ENCODE results near the gene ACSL1. TPM values are rescaled to one million over a fixed set of nuclear protein-coding genes. Genes with fewer than 3 reads are reported as not detected.

Gene ACSL1
- total and polyA plus RNA-seq, 2 of the 8 experiments (the other 6 are each of a cell fraction or from before 2014, with no cell fraction given): 2.3 to 8.7 TPM

DNA sequence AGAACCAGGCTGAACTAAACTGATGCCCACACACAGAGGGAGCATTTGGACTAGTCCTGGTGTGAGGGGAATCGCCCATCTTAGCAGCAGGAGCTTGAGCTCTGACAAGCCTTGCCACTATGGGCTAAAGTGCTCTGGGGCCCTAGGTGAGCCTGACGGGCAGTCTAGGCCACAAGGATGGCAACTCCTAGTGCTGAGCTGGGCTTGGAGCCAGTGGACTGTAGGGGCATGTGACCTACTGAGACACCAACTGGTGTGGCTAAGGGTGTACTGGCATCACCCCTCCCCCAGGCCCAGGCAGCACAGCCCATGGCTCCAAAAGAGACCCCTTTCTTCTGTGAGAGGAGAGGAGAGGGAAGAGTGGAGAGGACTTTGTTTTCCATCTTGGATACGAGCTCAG is 106.4 kb downstream of the ACSL1 start:
- Histone ChIP-seq H4K20me1 (replicated peaks in 1 of 2; ENCODE audit: control insufficient read depth in 1 of 2, insufficient read depth in 2 of 2, low read length in 2 of 2) (peaks cover 9 to 10% of the 10 kb centered on the region in 2 experiments), H3K79me2 (ENCODE audit: control insufficient read depth in 1 of 2, insufficient read depth in 2 of 2, low read length in 2 of 2) (peaks cover 0 to 71% of the 10 kb centered on the region in 2 experiments; a peak in 2 of 4 replicates)

More for the DNA sequence above, 106.4 kb downstream of the ACSL1 start:
- H2BK12ac ChIP-seq (ENCODE audit: low read depth, low read length): no peak overlapping the region
- H3K23me2 ChIP-seq (ENCODE audit: low read depth, low read length): no peaks in the 10 kb centered on the region
- no peak overlapping the region for H2AK5ac ChIP-seq (ENCODE audit: low read depth, low read length)
- ChIA-PET POLR2A (ENCODE audit: partially characterized antibody) (interaction anchor here (1.5 to 3.3 kb wide), 2 partner anchors 13 to 14 kb away, joined by 5 to 16 read pairs; partner anchors contain the start of gene CENPU), CTCF (ENCODE audit: partially characterized antibody) (interaction anchor here (1.0 to 1.2 kb wide), 2 partner anchors 9 to 159 kb away, joined by 3 to 4 read pairs; no protein-coding TSS in a partner anchor)
- H3K14ac ChIP-seq (ENCODE audit: insufficient read length): no peak overlapping the region
- no peaks in the 10 kb centered on the region; the same call in none of the 2 replicates for H3K79me1 ChIP-seq (ENCODE audit: low read depth, low read length)
- H3K27me3 ChIP-seq (replicated peaks in 1 of 4; ENCODE audit: control insufficient read depth in 3 of 4, extremely low read depth in 1 of 4, insufficient read depth in 3 of 4, low read length in 3 of 4): no peaks in the 10 kb centered on the region
- H4K91ac ChIP-seq (replicated peaks; ENCODE audit: insufficient read length, low read length): no peak overlapping the region
- no peak for TF ChIP-seq NRF1 (IDR thresholded peaks at IDR 0.05; ENCODE audit: low read depth, low read length)
- no peaks in the 10 kb centered on the region for H3K4me1 ChIP-seq (replicated peaks in 1 of 4; ENCODE audit: control insufficient read depth in 3 of 4, insufficient read depth in 4 of 4, low read length in 3 of 4)
- no peak overlapping the region for H3K27ac ChIP-seq (ENCODE audit: low read depth, low read length)
- DNase-seq (ENCODE audit: low read depth in 1 of 2, low spot score in 2 of 2): no peak
- H4K8ac ChIP-seq (ENCODE audit: extremely low read depth, insufficient read depth, low read length): no peak overlapping the region
- no peak overlapping the region for H2BK15ac ChIP-seq (ENCODE audit: low read length)
- H2BK5ac ChIP-seq (ENCODE audit: low read depth, low read length): no peak overlapping the region
- no peaks in the 10 kb centered on the region for H3K9me3 ChIP-seq (ENCODE audit: insufficient read depth in 2 of 2, low read depth in 1 of 2, low read length in 1 of 2)
- FAIRE-seq: no peak
- H2BK120ac ChIP-seq (replicated peaks; ENCODE audit: low read depth, low read length): no peak overlapping the region
- H2AFZ ChIP-seq (ENCODE audit: low read length): no peak overlapping the region
- no peak overlapping the region for H3K18ac ChIP-seq (ENCODE audit: extremely low read depth, low read length)
- H3K4me2 ChIP-seq (ENCODE audit: insufficient read depth in 1 of 2, low read depth in 2 of 2, low read length in 2 of 2): no peak overlapping the region
- H3K36me3 ChIP-seq (ENCODE audit: control insufficient read depth in 2 of 4, insufficient read depth in 4 of 4, low read length in 3 of 4): peaks cover 21 to 85% (median 50%) of the 10 kb centered on the region in 4 experiments
- no peak overlapping the region for H3K56ac ChIP-seq (replicated peaks; ENCODE audit: insufficient read length, low read depth, low read length)
- H3K4me3 ChIP-seq (ENCODE audit: extremely low read depth in 1 of 4, insufficient read depth in 2 of 4, low read depth in 3 of 4, low read length in 4 of 4): no peak overlapping the region
- H3K9ac ChIP-seq (replicated peaks in 1 of 4; ENCODE audit: extremely low read depth in 1 of 4, low read depth in 3 of 4, low read length in 3 of 4): no peak overlapping the region
- WGBS, 2 experiments (ENCODE audit: extremely low coverage in 1 of 2, insufficient coverage in 1 of 2, insufficient read length in 1 of 2, insufficient replicate concordance in 2 of 2, low coverage in 1 of 2, low lambda C conversion rate in 2 of 2, missing lambda C conversion rate in 1 of 2): 94% methylated on average over 3 of the region's 3 CpGs; no CpG with 5 or more reads in 1 of the 2 experiments
- no peak overlapping the region for H3K23ac ChIP-seq (ENCODE audit: insufficient read length)
- H4K5ac ChIP-seq (ENCODE audit: insufficient read length, low read depth, low read length): no peak overlapping the region
- no peak overlapping the region for H3K4ac ChIP-seq (replicated peaks; ENCODE audit: insufficient read length, low read depth, low read length)
- no peak overlapping the region for H2BK20ac ChIP-seq (ENCODE audit: low read length)

Measured in H1 (cell line).